ENCODE data around the gene CTDSPL. TPM values are rescaled to one million over a fixed set of nuclear protein-coding genes. Genes with fewer than 3 reads are reported as not detected.

CTDSPL gene, protein sequence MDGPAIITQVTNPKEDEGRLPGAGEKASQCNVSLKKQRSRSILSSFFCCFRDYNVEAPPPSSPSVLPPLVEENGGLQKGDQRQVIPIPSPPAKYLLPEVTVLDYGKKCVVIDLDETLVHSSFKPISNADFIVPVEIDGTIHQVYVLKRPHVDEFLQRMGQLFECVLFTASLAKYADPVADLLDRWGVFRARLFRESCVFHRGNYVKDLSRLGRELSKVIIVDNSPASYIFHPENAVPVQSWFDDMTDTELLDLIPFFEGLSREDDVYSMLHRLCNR
- total RNA-seq = 20.7 TPM

DNA sequence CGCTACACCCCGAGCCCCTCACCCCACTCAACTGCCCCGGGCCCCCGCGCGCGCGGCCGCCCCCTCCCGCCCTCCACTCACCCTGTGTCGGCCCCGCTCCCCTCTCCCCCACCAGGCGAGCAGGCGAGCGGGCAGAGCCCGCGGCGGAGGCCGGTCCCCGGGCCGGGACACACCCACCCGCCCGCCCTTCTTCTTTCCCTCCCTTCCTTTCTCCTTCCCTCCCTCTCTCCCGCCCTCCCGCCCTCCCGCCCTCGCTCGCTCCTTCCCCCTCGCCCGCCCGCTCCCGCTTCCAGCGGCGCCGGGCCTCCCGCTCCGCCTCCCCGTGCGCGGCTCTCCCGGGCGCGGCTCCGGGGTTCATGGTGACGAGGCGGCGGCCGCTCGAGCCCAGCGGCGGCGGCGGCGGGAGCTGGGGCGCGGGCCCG lies at the start of gene CTDSPL:
Gene CTDSPL (plus strand): TSS at position 261 of the 422 bp plus-strand sequence. CDS start 320 bp downstream, outside the sequence.

DNA sequence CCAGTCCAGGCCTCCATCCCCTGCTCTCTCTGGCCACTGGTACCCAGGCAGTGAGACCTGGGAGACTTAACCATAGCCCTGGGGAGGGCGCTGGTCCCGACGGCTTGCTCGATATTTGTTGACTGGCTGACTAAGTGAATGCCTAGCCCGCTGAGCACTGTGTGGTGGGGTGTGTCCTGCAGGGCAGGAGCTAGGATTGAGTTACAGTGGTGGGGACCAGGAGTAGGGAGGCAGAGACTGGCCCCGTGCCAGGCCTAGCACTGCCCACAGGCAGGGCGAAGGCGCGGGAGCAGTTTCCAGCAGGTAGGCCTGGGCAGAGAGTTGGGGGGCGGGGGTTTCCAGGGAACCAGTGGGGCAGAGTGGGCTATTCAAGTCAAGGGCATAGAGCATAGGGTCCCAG lies 128.8 kb downstream of the CTDSPL start, which contains the start of gene VILL:
Gene VILL (plus strand): TSS at position 260 of the 400 bp plus-strand sequence. CDS start 2,887 bp downstream, outside the sequence.

DNA sequence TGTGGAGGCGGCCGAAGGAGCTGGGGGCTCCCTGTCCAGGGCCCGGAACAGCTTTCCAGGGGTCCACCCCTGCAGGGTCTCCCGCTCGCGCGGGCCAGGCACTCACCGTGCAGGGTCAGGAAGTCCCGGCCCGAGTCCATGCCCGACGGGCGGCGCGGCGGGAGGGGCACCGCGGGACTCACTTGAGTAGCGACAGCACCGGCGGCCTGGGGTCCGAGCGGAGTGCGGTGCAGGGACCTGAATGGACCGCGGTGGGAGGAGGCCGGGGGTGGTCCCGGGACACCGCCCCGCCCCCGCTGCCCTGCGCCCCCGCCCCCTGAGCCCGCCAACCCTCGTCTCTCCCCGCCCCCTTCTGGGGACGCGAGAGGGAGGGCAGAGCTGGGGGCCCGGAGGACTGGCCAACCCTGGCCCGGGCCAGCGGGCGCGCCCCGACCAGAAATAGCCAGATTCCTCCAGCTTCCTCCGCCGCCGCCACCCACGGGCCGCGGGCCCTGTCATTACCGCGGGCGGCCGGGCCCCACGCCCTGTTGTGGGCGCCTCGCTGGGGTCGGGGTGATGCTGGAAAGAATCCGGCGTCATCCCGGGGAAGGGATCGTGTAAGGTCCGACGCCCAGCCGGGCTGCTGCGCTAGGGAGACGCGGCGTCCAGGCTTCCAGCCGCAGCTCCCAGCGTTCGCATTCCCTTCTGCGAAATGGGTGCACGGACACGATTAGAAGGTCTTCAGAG lies 167.9 kb downstream of the CTDSPL start, which contains the start of gene PLCD1:
Gene PLCD1 (minus strand): TSS at position 243 of the 726 bp plus-strand sequence. CDS start 103 bp downstream, at position 140.

Small RNAs within 50 kb of the gene (small RNA-seq; reads per million reads assigned to genes)
- gene MIR26A1 (ENCODE audit: low replicate concordance) (2.6 reads per million, percentile 83 among the genes with 10 or more reads in this experiment), gene RF00019 (ENCODE audit: low replicate concordance) (not detected)

Other genes with a start within 250 kb of the CTDSPL start
- gene VILL, start 128.9 kb downstream of the CTDSPL start, total RNA-seq = 17.5 TPM
- gene PLCD1, start 167.8 kb downstream of the CTDSPL start, total RNA-seq = 4.7 TPM
- 1.6 TPM for gene DLEC1, start 177.3 kb downstream of the CTDSPL start, total RNA-seq